Bronchial epithelial cell (primary cell): ENCODE measurements around the gene SLC1A2. TPM values are rescaled to one million over a fixed set of nuclear protein-coding genes. Genes with fewer than 3 reads are reported as not detected.

Experiments used
- DNase-seq: peaks from one replicate; pipeline ENCODE4 v3.0.0-alpha.2; 2010; ENCODE audit warnings: low read depth
- FAIRE-seq: peaks from 2 replicates; lab custom pipeline; 2011; peaks lifted over from hg19 to GRCh38; lab: Jason Lieb, UNC
- H3K27me3 ChIP-seq: 2 replicates; pipeline ENCODE4 v1.5.1; 2011; ENCODE audit warnings: low read length; ENCODE audit not compliant: control insufficient read depth, insufficient read depth
- H3K36me3 ChIP-seq: 2 replicates; pipeline ENCODE4 v1.5.1; 2011; ENCODE audit warnings: low read length; ENCODE audit not compliant: control insufficient read depth, insufficient read depth
- H3K4me3 ChIP-seq: 2 replicates; pipeline ENCODE4 v1.5.1; 2011; ENCODE audit warnings: mild to moderate bottlenecking, low read depth, low read length, control low read depth
- total RNA-seq: library from RNA; depleted of rRNA; stranded (reverse); fragments of >200 nt; gene quantifications from 2 replicates; pipeline ENCODE4 v1.2.1, GENCODE V29; 2014
- TF ChIP-seq, protein P1 (sequence below): IDR thresholded peaks from 2 replicates; pipeline ENCODE4 v1.5.1; 2011; ENCODE audit warnings: mild to moderate bottlenecking, moderate library complexity, low read length, control low read depth, inconsistent platforms; ENCODE audit not compliant: insufficient read depth, severe bottlenecking

Gene SLC1A2
- total RNA-seq, 1 donor from 2014 or later, result under 0.01 TPM

- peaks cover 5% of the 10 kb centered on the region for H3K27me3 ChIP-seq
- peak; percentile 92 for DNase-seq
- H3K36me3 ChIP-seq, result no peaks in the 10 kb centered on the region
- no peak for FAIRE-seq
- TF ChIP-seq, protein P1, sequence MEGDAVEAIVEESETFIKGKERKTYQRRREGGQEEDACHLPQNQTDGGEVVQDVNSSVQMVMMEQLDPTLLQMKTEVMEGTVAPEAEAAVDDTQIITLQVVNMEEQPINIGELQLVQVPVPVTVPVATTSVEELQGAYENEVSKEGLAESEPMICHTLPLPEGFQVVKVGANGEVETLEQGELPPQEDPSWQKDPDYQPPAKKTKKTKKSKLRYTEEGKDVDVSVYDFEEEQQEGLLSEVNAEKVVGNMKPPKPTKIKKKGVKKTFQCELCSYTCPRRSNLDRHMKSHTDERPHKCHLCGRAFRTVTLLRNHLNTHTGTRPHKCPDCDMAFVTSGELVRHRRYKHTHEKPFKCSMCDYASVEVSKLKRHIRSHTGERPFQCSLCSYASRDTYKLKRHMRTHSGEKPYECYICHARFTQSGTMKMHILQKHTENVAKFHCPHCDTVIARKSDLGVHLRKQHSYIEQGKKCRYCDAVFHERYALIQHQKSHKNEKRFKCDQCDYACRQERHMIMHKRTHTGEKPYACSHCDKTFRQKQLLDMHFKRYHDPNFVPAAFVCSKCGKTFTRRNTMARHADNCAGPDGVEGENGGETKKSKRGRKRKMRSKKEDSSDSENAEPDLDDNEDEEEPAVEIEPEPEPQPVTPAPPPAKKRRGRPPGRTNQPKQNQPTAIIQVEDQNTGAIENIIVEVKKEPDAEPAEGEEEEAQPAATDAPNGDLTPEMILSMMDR, result no peak
- no peak overlapping the region for H3K4me3 ChIP-seq
Observed at GRCh38 chr11:35390737-35391682, 28.3 kb downstream of the SLC1A2 start.

GRCh38 chr11:35389897-35390465 lies 29.4 kb downstream of the SLC1A2 start:
- Histone ChIP-seq H3K4me3 (no peak overlapping the region), H3K27me3 (peaks cover 5% of the 10 kb centered on the region), H3K36me3 (no peaks in the 10 kb centered on the region)
- TF ChIP-seq, protein P1, result no peak
- DNase-seq, result peak; percentile 36
- FAIRE-seq, result no peak

DNA sequence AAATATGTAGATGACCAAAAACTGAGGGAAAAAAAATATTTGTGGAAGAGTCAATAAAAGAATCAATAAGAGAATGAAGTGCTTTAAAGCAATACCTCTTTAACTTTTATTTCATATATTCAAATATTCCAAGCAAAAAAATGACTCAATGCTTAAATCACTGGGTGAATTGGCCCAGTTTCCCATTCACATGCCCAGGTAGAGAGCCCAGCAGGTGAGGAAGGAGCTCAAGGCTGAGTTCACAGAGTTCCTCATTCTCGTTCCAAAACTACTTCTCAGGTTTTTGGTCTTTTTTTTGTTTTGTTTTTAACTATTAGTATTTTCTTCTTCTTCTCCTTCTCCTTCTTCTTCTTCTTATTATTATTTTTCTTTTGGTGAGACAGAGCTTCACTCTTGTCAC lies 30.2 kb downstream of the SLC1A2 start:
- Histone ChIP-seq H3K36me3 (no peaks in the 10 kb centered on the region), H3K27me3 (peaks cover 5% of the 10 kb centered on the region), H3K4me3 (no peak overlapping the region)
- no peak for DNase-seq
- TF ChIP-seq, protein P1, result no peak
- FAIRE-seq, result no peak

GRCh38 chr11:35388061-35388460 lies 31.3 kb downstream of the SLC1A2 start:
- FAIRE-seq, result no peak
- TF ChIP-seq, protein P1, result no peak

GRCh38 chr11:35387111-35387982 lies 32.0 kb downstream of the SLC1A2 start:
- DNase-seq, result no peak
- no peak for FAIRE-seq
- TF ChIP-seq, protein P1, result no peak
- H3K4me3 ChIP-seq, result no peak overlapping the region
- no peaks in the 10 kb centered on the region for H3K36me3 ChIP-seq
- no peaks in the 10 kb centered on the region for H3K27me3 ChIP-seq

More at GRCh38 chr11:35388061-35388460, 31.3 kb downstream of the SLC1A2 start:
- H3K36me3 ChIP-seq, result no peaks in the 10 kb centered on the region
- H3K4me3 ChIP-seq, result no peak overlapping the region
- no peak for DNase-seq
- peaks cover 3% of the 10 kb centered on the region for H3K27me3 ChIP-seq
